ENCODE results near the gene SDF4. TPM values are rescaled to one million over a fixed set of nuclear protein-coding genes. Genes with fewer than 3 reads are reported as not detected.

Gene SDF4, protein sequence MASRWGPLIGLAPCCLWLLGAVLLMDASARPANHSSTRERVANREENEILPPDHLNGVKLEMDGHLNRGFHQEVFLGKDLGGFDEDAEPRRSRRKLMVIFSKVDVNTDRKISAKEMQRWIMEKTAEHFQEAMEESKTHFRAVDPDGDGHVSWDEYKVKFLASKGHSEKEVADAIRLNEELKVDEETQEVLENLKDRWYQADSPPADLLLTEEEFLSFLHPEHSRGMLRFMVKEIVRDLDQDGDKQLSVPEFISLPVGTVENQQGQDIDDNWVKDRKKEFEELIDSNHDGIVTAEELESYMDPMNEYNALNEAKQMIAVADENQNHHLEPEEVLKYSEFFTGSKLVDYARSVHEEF
- total RNA-seq: 100 to 1,000 TPM; 177 to 185 TPM

GRCh38 chr1:1231400-1232207 lies at the start of gene SDF4:
Gene SDF4, minus strand, starts transcription at chr1:1232001. Its CDS starts 3,229 bp downstream, at chr1:1228772.
- Histone ChIP-seq H3K9me3 (no peaks in the 10 kb centered on the region), H3K36me3 (peaks cover 5 to 10% of the 10 kb centered on the region in 2 donors), H3K4me3 (peak within 1 kb of the TSS; percentile 78 to 95), H3K27me3 (replicated peaks; ENCODE audit: insufficient read depth) (no peaks in the 10 kb centered on the region), H3K27ac (peak within 1 kb of the TSS; percentile 79 to 92), H3K4me1 (replicated peaks) (peaks cover 15% of the 10 kb centered on the region)
- TF ChIP-seq, protein P1, sequence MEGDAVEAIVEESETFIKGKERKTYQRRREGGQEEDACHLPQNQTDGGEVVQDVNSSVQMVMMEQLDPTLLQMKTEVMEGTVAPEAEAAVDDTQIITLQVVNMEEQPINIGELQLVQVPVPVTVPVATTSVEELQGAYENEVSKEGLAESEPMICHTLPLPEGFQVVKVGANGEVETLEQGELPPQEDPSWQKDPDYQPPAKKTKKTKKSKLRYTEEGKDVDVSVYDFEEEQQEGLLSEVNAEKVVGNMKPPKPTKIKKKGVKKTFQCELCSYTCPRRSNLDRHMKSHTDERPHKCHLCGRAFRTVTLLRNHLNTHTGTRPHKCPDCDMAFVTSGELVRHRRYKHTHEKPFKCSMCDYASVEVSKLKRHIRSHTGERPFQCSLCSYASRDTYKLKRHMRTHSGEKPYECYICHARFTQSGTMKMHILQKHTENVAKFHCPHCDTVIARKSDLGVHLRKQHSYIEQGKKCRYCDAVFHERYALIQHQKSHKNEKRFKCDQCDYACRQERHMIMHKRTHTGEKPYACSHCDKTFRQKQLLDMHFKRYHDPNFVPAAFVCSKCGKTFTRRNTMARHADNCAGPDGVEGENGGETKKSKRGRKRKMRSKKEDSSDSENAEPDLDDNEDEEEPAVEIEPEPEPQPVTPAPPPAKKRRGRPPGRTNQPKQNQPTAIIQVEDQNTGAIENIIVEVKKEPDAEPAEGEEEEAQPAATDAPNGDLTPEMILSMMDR (IDR thresholded peaks at IDR 0.05): peak in 1 of 4 experiments; percentile 7
- TF ChIP-seq POLR2A (IDR thresholded peaks at IDR 0.05): peak; percentile 67
- TF ChIP-seq POLR2AphosphoS5 (IDR thresholded peaks at IDR 0.05): peak; percentile 74
- intact Hi-C loops (cut with DNase I): no loop called here
- DNase-seq (ENCODE audit: low spot score): peak; percentile 96
- under 1% methylated on average over 47 of the region's 99 CpGs for WGBS

DNA sequence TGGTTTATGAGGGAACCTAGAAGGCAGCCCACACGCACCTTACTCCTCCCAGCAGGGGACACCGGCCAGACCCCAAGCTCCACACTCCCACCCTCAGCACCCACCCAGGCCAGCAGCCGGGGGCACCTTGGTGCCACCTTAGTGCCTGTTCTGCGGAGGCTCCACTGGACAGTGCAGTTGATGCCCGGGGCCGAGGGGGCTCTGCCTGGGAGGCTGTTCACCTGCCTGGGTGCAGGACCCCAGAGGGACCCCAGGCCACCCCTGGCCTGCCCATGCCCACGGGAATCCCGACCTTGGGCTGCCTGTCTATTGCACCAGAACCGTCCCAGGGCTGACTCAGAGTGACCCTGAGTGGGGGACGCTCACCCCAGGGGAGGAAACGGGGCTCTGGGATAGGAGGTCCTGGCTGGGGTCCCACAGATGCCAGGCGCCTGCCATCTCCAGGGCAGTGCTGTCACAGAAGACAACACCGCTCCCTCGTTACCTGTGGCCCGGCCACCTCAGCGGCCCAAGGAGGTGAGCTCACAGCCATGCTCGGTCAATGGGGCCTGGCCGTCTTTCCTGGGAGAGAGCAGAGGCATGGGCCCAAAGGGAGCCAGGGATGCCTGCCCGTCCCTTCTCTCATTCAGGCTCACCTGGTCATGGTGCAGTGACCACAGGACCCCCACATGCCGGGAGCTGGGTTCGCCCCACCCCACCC lies 49.1 kb upstream of the SDF4 start:
- intact Hi-C loops (cut with DNase I): no loop called here
- TF ChIP-seq POLR2AphosphoS5 (IDR thresholded peaks at IDR 0.05): no peak
- TF ChIP-seq POLR2A (IDR thresholded peaks at IDR 0.05): no peak
- TF ChIP-seq, protein P1 (IDR thresholded peaks at IDR 0.05): no peak
- Histone ChIP-seq H3K9me3 (no peaks in the 10 kb centered on the region), H3K36me3 (no peaks in the 10 kb centered on the region), H3K4me3 (no peak overlapping the region), H3K27me3 (replicated peaks; ENCODE audit: insufficient read depth) (peaks cover 3% of the 10 kb centered on the region), H3K4me1 (replicated peaks) (no peaks in the 10 kb centered on the region), H3K27ac (no peak overlapping the region)
- no peak for DNase-seq (ENCODE audit: low spot score)
- WGBS: 89% methylated on average over 21 of the region's 21 CpGs

DNA sequence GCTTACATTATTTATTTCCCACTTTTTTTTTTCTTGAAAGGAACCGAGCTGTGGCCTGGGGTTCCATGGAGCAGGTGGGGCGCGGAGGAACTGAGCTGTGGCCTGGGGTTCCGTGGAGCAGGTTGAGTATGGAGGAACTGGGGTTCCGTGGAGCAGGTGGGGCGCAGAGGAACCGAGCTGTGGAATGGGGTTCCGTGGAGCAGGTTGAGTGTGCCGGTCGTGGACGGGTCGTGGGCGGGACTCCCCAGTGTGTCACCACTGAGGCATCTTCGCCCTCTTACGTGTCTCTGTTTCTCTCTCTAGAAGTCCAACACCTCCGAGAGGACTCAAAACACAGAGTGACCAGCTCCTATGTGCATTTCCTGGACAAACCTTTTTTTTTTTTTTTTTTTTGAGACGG lies 47.2 kb upstream of the SDF4 start:
- Histone ChIP-seq H3K27ac (no peak overlapping the region), H3K27me3 (replicated peaks; ENCODE audit: insufficient read depth) (no peaks in the 10 kb centered on the region), H3K36me3 (no peaks in the 10 kb centered on the region), H3K4me3 (no peak overlapping the region), H3K9me3 (no peaks in the 10 kb centered on the region), H3K4me1 (replicated peaks) (no peaks in the 10 kb centered on the region)
- TF ChIP-seq POLR2A (IDR thresholded peaks at IDR 0.05): no peak
- TF ChIP-seq, protein P1 (IDR thresholded peaks at IDR 0.05): no peak
- TF ChIP-seq POLR2AphosphoS5 (IDR thresholded peaks at IDR 0.05): no peak
- WGBS: 91% methylated on average over 17 of the region's 17 CpGs
- intact Hi-C loops (cut with DNase I): no loop called here
- no peak for DNase-seq (ENCODE audit: low spot score)

DNA sequence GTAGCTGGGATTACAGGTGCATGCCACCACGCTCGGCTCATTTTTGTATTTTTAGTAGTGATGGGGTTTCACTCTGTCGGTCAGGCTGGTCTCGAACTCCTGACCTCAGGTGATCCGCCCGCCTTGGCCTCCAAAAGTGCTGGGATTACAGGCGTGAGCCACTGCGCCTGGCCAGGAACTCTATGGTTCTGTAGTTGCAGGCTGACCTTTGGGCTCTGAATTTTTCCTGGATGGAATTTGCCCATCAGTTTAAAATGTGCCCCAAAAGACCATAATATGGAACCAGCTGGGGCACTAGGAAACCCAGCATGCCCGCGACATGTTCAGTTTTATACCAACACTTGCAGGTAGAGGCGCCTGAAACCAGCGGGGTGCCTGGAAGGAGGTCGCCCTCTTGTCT lies 46.8 kb upstream of the SDF4 start:
- 94% methylated on average over 13 of the region's 13 CpGs for WGBS
- no peak overlapping the region for H3K4me3 ChIP-seq
- H3K4me1 ChIP-seq (replicated peaks): no peaks in the 10 kb centered on the region
- H3K27me3 ChIP-seq (replicated peaks; ENCODE audit: insufficient read depth): no peaks in the 10 kb centered on the region
- no peak overlapping the region for H3K27ac ChIP-seq
- H3K36me3 ChIP-seq: no peaks in the 10 kb centered on the region
- intact Hi-C loops (cut with DNase I): no loop called here
- no peaks in the 10 kb centered on the region for H3K9me3 ChIP-seq
- TF ChIP-seq, protein P1 (IDR thresholded peaks at IDR 0.05): no peak
- TF ChIP-seq POLR2AphosphoS5 (IDR thresholded peaks at IDR 0.05) (no peak), POLR2A (IDR thresholded peaks at IDR 0.05) (no peak)
- DNase-seq (ENCODE audit: low spot score): no peak
